Lower leg skin (tissue), 4 donors: ENCODE data around the gene EMX2. TPM values are rescaled to one million over a fixed set of nuclear protein-coding genes. Genes with fewer than 3 reads are reported as not detected.

Source experiments
- DNase-seq, 2 donors: peaks; one replicate each; pipeline ENCODE4 v3.0.0-alpha.2; 2019; ENCODE audit warnings: low spot score in 2 of 2
- H3K4me3 ChIP-seq: fragments of 200-600 bp; sonication (generic); 2 replicates; pipeline ENCODE4 v1.5.1; 2017; ENCODE audit warnings: mild to moderate bottlenecking, low read depth; ENCODE audit not compliant: poor library complexity, severe bottlenecking
- POLR2A ChIP-seq, 2 donors: fragments of 450-650 bp; IDR thresholded peaks; one replicate each; pipeline ENCODE4 v1.6.1; 2016 to 2017; ENCODE audit warnings: antibody characterized with exemption in 2 of 2, mild to moderate bottlenecking in 1 of 2, moderate library complexity in 1 of 2
- WGBS, 2 donors: methylation state at CpG; one replicate each; pipeline ENCODE4 v1.1.5; 2018; 5-methylcytosine and 5-hydroxymethylcytosine counted together
- intact Hi-C: fragments of 100-400 bp; cut with DNase I; formaldehyde crosslinking; loops from one replicate; pipeline ENCODE4 v1.15.0; 2023; ENCODE audit warnings: low total_unique reads
- total RNA-seq, 4 donors: library from RNA; depleted of rRNA; stranded (reverse); fragments of >200 nt; gene quantifications; one replicate each; pipeline ENCODE4 v1.1.0, GENCODE V29; 2016
- TF ChIP-seq, protein P1 (sequence below), 3 donors: fragments of 450-650 bp; IDR thresholded peaks; one replicate each; pipeline ENCODE4 v1.5.1; 2016; ENCODE audit warnings: antibody characterized with exemption in 3 of 3, mild to moderate bottlenecking in 3 of 3, moderate library complexity in 2 of 3

EMX2 gene
- total RNA-seq, 4 donors from 2014 or later: 3.7 to 10.4 (median 7.2) TPM

DNA sequence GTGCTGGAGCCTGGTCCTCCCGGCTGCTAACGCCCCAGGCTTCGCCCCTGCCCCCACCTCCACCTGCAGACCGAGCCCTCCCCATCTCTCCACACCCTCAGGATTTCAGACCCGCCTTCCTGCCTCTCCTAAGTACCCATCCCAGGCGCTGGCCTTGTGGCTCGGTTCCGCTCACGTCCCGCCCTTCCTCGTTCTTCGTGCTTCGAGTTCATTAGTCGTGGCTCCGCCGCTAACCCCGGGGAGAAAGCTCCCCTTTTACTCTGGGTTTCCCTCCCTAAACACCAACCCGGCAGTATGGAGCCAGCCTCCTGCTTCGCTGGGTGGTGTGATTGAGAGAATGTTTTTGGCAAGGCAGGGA, 11.2 kb downstream of the EMX2 start:
- H3K4me3 ChIP-seq: no peak overlapping the region
- WGBS, 2 donors: 27 to 41% methylated on average over 18 to 19 of the region's 19 CpGs
- TF ChIP-seq, protein P1, sequence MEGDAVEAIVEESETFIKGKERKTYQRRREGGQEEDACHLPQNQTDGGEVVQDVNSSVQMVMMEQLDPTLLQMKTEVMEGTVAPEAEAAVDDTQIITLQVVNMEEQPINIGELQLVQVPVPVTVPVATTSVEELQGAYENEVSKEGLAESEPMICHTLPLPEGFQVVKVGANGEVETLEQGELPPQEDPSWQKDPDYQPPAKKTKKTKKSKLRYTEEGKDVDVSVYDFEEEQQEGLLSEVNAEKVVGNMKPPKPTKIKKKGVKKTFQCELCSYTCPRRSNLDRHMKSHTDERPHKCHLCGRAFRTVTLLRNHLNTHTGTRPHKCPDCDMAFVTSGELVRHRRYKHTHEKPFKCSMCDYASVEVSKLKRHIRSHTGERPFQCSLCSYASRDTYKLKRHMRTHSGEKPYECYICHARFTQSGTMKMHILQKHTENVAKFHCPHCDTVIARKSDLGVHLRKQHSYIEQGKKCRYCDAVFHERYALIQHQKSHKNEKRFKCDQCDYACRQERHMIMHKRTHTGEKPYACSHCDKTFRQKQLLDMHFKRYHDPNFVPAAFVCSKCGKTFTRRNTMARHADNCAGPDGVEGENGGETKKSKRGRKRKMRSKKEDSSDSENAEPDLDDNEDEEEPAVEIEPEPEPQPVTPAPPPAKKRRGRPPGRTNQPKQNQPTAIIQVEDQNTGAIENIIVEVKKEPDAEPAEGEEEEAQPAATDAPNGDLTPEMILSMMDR (IDR thresholded peaks at IDR 0.05): no peak
- no peak for TF ChIP-seq POLR2A (IDR thresholded peaks at IDR 0.05)
- peak in 1 of 2 donors; percentile 85 for DNase-seq
- intact Hi-C loops: no loop called here

DNA sequence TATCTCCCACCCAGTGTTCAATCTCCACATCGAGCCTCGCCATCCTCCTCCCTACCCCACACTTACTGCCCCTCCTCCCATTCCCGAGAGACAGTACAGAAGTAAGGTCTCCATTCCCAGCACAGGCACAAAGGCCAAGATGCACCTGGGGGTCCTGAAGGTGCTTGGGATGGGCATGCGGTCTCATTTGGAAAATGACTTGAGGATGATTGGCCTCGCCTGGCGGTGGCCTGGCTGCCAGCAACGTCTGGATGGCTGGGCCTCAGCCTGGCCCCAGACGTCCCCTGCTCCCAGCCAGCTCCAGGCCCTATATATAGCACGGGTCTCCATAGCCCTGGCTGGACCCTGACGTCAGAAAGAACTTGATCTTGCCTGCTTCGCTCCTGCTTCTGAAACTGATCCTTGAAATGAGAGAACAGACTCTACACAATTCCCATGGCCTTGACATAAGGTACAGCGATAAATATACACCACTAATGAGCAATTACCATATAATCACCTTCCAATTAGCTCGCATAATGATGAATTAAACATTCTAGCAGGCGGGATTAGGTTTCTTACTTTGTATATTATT, 11.8 kb downstream of the EMX2 start:
- no peak for DNase-seq
- TF ChIP-seq, protein P1 (IDR thresholded peaks at IDR 0.05): no peak
- TF ChIP-seq POLR2A (IDR thresholded peaks at IDR 0.05): no peak
- intact Hi-C loops: no loop called here
- 70 to 81% methylated on average over 14 of the region's 14 CpGs for WGBS, 2 donors
- H3K4me3 ChIP-seq: no peak overlapping the region

DNA sequence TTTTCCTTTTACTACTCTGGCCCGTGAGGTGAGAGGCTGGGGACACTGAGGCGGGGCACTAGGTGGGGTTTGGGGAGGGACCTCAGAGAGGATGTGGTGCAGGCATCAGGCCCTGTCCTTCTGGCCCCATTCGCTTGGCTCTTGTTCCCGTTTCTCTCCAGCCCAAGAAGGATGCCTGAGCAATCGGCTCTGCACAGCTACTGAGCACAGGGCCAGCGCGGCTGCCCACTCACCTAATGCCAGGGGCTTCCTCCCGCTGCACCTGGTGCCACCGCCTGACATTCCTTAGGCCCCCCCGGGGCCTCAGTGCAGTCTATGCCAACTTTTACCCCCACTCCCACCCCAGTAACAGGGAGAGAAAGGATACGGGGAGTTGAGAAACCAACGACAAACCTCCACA, 12.5 kb downstream of the EMX2 start:
- intact Hi-C loops: no loop called here
- TF ChIP-seq, protein P1 (IDR thresholded peaks at IDR 0.05): no peak
- TF ChIP-seq POLR2A (IDR thresholded peaks at IDR 0.05): no peak
- 69% methylated on average over 12 of the region's 12 CpGs for WGBS, 2 donors
- H3K4me3 ChIP-seq: no peak overlapping the region
- no peak for DNase-seq

DNA sequence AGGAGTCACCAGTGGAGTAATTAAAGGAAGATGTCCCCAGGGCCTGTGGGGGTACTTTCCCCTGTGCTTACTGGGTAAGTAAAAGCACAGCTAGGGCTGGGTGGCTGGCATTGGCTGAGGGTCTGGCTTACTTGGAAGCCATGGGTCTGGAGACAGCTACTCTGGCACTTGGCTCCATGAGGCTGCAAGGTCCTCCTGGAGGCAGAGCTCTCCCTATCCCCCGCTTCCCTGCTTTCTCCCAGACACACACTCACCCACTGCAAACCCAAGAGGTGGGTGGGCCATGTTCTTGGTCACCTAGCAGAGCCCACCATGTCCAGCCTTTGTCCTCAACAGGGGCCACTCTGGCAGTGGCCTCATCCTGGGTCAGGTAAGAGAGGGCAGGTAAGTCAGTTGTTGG, 13.3 kb downstream of the EMX2 start:
- no peak for DNase-seq
- intact Hi-C loops: no loop called here
- WGBS, 2 donors: 100% methylated on average over 1 of the region's 1 CpG
- TF ChIP-seq, protein P1 (IDR thresholded peaks at IDR 0.05): no peak
- TF ChIP-seq POLR2A (IDR thresholded peaks at IDR 0.05): no peak
- H3K4me3 ChIP-seq: no peak overlapping the region

DNA sequence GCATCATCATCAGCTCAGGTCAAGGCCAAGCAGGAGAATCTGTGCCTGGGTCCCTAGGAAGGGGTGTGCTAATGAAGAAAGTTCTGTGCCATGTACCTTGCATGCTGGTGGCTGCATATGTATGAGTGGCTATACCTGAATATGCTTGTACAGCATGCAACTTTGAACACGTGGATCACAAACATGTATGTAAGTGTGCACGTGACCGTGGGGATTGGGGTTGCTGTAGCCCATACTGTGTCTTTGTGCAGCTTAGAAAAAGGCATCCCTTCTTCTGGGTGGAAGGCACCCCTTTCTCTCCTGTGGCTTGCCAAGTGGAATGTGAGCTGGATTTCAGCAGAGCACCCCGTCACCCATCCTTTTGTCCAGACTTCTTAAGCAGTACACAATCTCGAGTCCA, 13.8 kb downstream of the EMX2 start:
- no peak overlapping the region for H3K4me3 ChIP-seq
- no peak for DNase-seq
- 93% methylated on average over 5 of the region's 5 CpGs for WGBS, 2 donors
- intact Hi-C loops: no loop called here
- TF ChIP-seq, protein P1 (IDR thresholded peaks at IDR 0.05): no peak
- TF ChIP-seq POLR2A (IDR thresholded peaks at IDR 0.05): no peak

DNA sequence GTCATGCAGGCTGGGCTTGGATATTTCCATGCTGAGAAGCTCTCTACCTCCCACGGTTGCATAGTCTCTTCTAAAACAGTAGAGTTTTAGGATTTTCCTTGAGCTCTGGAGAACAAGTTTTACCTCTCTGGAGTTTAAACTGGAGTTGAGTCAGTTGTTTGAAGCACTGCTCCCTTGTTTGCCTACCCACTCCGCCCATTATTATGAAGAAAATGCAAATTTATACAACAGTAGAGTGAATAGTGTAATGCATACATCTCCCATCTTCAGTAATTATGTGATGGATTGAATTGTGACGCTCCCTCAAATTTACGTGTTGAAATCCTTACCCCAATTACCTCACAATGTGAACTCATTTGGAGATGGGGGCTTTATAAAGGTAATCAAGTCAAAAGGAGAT, 17.2 kb downstream of the EMX2 start:
- intact Hi-C loops: no loop called here
- TF ChIP-seq POLR2A (IDR thresholded peaks at IDR 0.05): no peak
- 86 to 92% methylated on average over 4 of the region's 4 CpGs for WGBS, 2 donors

More for the DNA sequence above, 17.2 kb downstream of the EMX2 start:
- no peak overlapping the region for H3K4me3 ChIP-seq
- DNase-seq: no peak
